NAMALWA (cell line): Measurements from ENCODE around the gene SLC35E1.
"Not testable (repeated sequence)": the region's sequence is repeated elsewhere in the genome, so short reads cannot be mapped to it uniquely, and the experiment has no call there.

Source experiments
- DNase-seq: peaks from one replicate; pipeline ENCODE4 v3.0.0-alpha.2; 2015; ENCODE audit warnings: low spot score

The SLC35E1 gene

GRCh38 chr19:16522559-16523377, 49.4 kb downstream of the SLC35E1 start:
- DNase-seq = no peak

- no peak for DNase-seq
Measured at GRCh38 chr19:16521715-16522289, 50.4 kb downstream of the SLC35E1 start.

- DNase-seq = no peak
Measured at GRCh38 chr19:16520986-16521624, 51.1 kb downstream of the SLC35E1 start.

- no peak for DNase-seq
Measured at GRCh38 chr19:16520074-16520973, 51.9 kb downstream of the SLC35E1 start.

GRCh38 chr19:16519230-16519687, 53.0 kb downstream of the SLC35E1 start:
- no peak for DNase-seq

GRCh38 chr19:16518483-16519229, 53.6 kb downstream of the SLC35E1 start:
- DNase-seq = no peak

GRCh38 chr19:16518061-16518460, 54.2 kb downstream of the SLC35E1 start:
- no peak for DNase-seq

- DNase-seq = no peak
Measured at GRCh38 chr19:16516923-16517610, 55.1 kb downstream of the SLC35E1 start.

- DNase-seq = no peak
Measured at GRCh38 chr19:16516381-16516780, 55.8 kb downstream of the SLC35E1 start.

GRCh38 chr19:16514383-16515019, 57.7 kb downstream of the SLC35E1 start:
- peak; percentile 36 for DNase-seq

GRCh38 chr19:16512611-16513010, 59.6 kb downstream of the SLC35E1 start:
- DNase-seq = not testable (repeated sequence)

GRCh38 chr19:16509141-16510061, 62.8 kb downstream of the SLC35E1 start:
- DNase-seq = no peak

- no peak for DNase-seq
Measured at GRCh38 chr19:16508546-16508945, 63.7 kb downstream of the SLC35E1 start.

- no peak for DNase-seq
Measured at GRCh38 chr19:16506961-16507360, 65.3 kb downstream of the SLC35E1 start.

GRCh38 chr19:16506161-16506560, 66.1 kb downstream of the SLC35E1 start:
- not testable (repeated sequence) for DNase-seq

- no peak for DNase-seq
Measured at GRCh38 chr19:16504271-16504670, 67.9 kb downstream of the SLC35E1 start.
